Right cardiac atrium (tissue), 5 donors: ENCODE data around the gene KCNQ5. TPM values are rescaled to one million over a fixed set of nuclear protein-coding genes. Genes with fewer than 3 reads are reported as not detected.
"Not testable (repeated sequence)": the region's sequence is repeated elsewhere in the genome, so short reads cannot be mapped to it uniquely, and the experiment has no call there.

ENCODE experiments used
- ATAC-seq, 2 donors: fragments of 200-7000 bp; cut with Tn5 transposase; one replicate each; pipeline versions ENCODE4 v1.8.0 to v1.9.1; 2020; ENCODE audit warnings: moderate library complexity in 2 of 2, mild to moderate bottlenecking in 1 of 2
- DNase-seq, 3 donors: peaks; one replicate each; pipeline ENCODE4 v3.0.0-alpha.2; 2020
- H3K27ac ChIP-seq: one replicate; pipeline ENCODE4 v1.5.1; 2013; ENCODE audit warnings: mild to moderate bottlenecking, low read length, control low read depth, moderate library complexity
- H3K27me3 ChIP-seq: one replicate; pipeline ENCODE4 v1.6.1; 2013; ENCODE audit not compliant: control insufficient read depth, insufficient read depth
- H3K4me1 ChIP-seq: one replicate; pipeline ENCODE4 v1.6.1; 2013; ENCODE audit warnings: low read length; ENCODE audit not compliant: control insufficient read depth, insufficient read depth
- H3K4me3 ChIP-seq: one replicate; pipeline ENCODE4 v1.5.1; 2013; ENCODE audit warnings: low read length, control low read depth
- H3K9me3 ChIP-seq: one replicate; pipeline ENCODE4 v1.6.1; 2013; ENCODE audit warnings: low read length; ENCODE audit not compliant: control insufficient read depth
- WGBS: extraction: QIAGEN DNeasy Blood & Tissue Kit; methylation state at CpG from one replicate; pipeline ENCODE4 v1.1.7; 2013; 5-methylcytosine and 5-hydroxymethylcytosine counted together
- intact Hi-C, 4 donors: fragments of 100-400 bp; cut with DNase I; formaldehyde crosslinking; loops; one replicate each; pipeline versions ENCODE4 v1.11.0 to v1.14.0; 2022 to 2023
- microRNA-seq, 2 donors: library from miRNA; unstranded; fragments of <30 nt; microRNA quantifications; one replicate each; pipeline ENCODE4 v1.2.0, GENCODE V29; 2020 to 2021
- polyA plus RNA-seq: library from polyadenylated mRNA; stranded (reverse); fragments of 200-250 nt; gene quantifications from one replicate; pipeline ENCODE4 v1.2.3, GENCODE V29; 2013
- total RNA-seq, 4 donors: library from RNA; stranded (reverse); fragmentation: NEBNext Ultra II Directional; extraction: Animal tissue kit (Norgen Biotek cat#: 25700); gene quantifications; one replicate each; pipeline ENCODE4 v1.2.1, GENCODE V29; 2021
- donor health status: healthy with polysubstance abuse.
- donor health status: DM: no; HTN: yes; CAD: no.
- donor health status: DM: no; HTN: no; CAD: no.
- donor health status: DM: no; HTN: yes; CAD: no; lungs with severe emphysema.
- donor health status: DM: yes; HTN: yes; CAD: no.

Gene KCNQ5
- total and polyA plus RNA-seq, 5 donors: 0.20 to 0.68 (median 0.36) TPM; not detected in 1

DNA sequence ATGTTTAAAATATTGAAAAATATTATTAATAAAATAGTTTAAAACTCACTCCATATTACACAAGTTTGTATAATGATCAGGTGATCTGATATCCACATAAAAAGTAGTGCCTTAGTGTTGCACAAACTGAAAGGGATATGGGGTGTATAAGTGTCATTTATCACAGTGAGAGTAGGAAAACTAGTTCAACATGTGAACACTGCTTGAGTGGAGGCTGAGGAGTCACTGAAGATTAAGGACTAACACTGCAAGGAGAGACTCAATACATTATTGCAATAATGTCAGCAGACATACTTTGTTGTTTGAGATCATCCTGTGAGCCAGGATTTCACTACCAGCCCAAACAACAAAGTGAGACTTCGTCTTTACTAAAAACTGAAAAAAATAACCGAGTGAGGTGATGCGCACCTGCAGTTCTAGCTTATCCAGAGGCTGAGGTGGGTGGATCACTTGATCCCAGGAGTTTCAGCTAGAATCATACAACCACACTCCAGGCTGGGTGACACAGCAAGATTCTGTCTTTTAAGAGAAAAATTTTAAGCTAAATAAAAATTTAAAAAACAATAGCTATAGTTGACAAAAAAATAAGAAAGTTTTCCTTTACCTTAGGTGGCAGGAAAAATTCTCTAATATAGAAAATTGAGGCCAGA, 605.9 kb downstream of the KCNQ5 start:
- ATAC-seq (no peak), DNase-seq (no peak)
- Histone ChIP-seq H3K4me1 (no peaks in the 10 kb centered on the region), H3K27me3 (no peaks in the 10 kb centered on the region), H3K27ac (no peak overlapping the region), H3K4me3 (no peak overlapping the region), H3K9me3 (no peaks in the 10 kb centered on the region)
- intact Hi-C loops: no loop called here
- WGBS: 94% methylated on average over 3 of the region's 3 CpGs

DNA sequence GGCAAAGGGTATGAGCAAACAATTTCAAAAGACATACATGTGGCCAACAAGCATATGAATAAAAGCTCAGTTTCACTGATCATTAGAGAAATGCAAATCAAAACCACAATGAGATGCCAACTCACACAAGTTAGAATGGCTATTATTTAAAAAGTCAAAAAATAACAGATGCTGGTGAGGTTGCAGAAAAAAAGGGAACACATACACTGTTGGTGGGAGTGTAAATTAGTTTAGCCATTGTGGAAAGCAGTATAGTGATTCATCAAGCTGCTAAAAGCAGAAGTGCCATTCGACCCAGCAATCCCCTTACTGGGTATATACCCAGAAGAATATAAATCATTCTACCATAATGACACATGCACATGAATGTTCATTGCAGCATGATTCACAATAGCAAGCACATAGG, 610.1 kb downstream of the KCNQ5 start:
- H3K27me3 ChIP-seq: no peaks in the 10 kb centered on the region
- intact Hi-C loops: no loop called here
- WGBS: 63% methylated on average over 1 of the region's 1 CpG
- no peak overlapping the region for H3K27ac ChIP-seq
- no peak overlapping the region for H3K4me3 ChIP-seq
- DNase-seq: no peak
- H3K9me3 ChIP-seq: no peaks in the 10 kb centered on the region
- no peak for ATAC-seq
- H3K4me1 ChIP-seq: no peaks in the 10 kb centered on the region

DNA sequence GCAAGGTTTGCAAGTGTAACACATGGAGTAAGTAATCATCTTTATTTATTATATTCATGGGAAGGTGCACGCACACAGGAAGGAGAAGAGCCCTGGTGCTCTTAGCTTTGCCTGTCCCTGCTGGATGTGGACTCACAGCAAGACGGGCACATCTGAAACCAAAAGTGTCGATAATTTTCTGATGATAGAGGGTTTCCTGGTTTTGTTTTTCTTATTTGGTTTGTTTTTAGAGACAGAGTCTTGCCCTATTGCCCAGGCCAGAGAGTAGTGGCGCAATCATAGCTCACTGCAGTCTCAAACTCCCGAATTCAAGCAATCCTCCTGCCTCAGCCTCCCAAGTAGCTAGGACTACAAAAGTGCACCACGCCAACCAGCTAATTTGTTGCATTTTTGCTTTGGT, 611.2 kb downstream of the KCNQ5 start:
- intact Hi-C loops: no loop called here
- Histone ChIP-seq H3K4me1 (no peaks in the 10 kb centered on the region), H3K9me3 (no peaks in the 10 kb centered on the region), H3K27ac (no peak overlapping the region), H3K4me3 (no peak overlapping the region), H3K27me3 (no peaks in the 10 kb centered on the region)
- 86% methylated on average over 6 of the region's 6 CpGs for WGBS
- ATAC-seq (no peak), DNase-seq (no peak)

DNA sequence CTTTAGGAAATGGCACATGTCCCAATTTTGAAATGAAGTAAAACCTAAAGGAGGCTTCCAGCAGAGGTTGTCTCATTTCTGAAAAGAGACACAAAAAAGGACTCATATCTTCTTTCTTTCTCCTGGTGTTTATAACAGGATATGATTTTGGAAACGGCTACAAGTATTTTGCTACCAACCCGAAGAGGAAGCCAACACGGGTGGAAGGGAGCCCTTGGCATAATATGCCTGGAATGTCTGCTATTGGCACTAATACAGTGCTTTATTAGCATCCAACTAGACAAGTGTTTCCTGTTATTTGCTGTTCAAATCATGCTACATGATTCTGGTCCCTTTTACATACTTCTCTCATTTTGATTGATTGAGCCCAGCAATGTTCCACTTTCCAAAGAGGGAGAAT, 612.1 kb downstream of the KCNQ5 start:
- H3K4me3 ChIP-seq, DNase-seq, intact Hi-C loops, H3K4me1 ChIP-seq, H3K27ac ChIP-seq, H3K27me3 ChIP-seq, ATAC-seq, H3K9me3 ChIP-seq: not testable (repeated sequence)
- WGBS: 26% methylated on average over 3 of the region's 3 CpGs

DNA sequence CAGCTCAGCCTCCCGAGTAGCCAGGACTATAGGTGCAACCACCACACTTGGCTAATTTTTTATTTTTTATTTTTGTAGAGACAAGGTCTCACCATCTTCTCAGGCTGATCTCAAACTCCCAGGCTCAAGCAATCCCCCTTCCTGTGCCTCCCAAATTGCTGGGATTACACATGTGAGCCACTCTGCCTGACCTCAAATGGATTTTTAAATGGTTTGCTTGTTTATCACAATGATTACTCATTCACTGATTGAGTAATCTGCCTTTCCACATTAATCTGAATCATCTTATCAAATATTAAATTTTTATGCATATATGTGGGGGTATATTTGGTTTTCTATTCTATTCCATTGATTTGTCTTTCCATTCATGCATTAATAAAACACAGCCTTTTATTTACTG, 612.9 kb downstream of the KCNQ5 start:
- DNase-seq: no peak
- no peak overlapping the region for H3K4me3 ChIP-seq
- intact Hi-C loops: no loop called here
- no peak for ATAC-seq
- no peak overlapping the region for H3K27ac ChIP-seq
- no peaks in the 10 kb centered on the region for H3K27me3 ChIP-seq
- 84% methylated on average over 1 of the region's 1 CpG for WGBS
- no peaks in the 10 kb centered on the region for H3K4me1 ChIP-seq
- H3K9me3 ChIP-seq: no peaks in the 10 kb centered on the region

DNA sequence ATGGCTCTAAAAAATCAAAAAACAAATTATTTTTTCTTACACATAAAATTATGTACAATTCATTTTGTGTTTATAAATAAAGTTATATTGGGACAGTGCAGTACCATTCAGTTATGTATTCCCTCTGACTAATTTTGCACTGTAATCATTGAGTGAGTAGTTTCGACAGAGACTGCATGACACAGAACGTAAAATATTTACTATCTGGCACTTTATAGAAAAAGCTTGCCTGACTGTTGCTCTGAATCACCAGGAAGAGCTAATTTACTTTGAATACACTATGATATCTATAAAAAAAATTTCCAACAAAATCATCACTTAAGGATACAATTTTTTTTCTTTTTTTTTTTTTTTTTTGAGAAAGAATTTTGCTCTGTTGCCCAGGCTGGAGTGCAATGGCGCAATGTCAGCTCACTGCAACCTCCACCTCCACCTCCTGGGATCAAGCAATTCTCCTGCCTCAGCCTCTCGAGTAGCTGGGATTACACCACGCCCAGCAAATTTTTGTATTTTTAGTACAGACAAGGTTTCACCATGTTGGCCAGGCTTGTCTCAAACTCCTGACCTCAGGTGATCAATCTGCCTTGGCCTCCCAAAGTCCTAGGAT, 614.4 kb downstream of the KCNQ5 start:
- Histone ChIP-seq H3K4me3 (no peak overlapping the region), H3K27ac (no peak overlapping the region), H3K27me3 (no peaks in the 10 kb centered on the region), H3K9me3 (no peaks in the 10 kb centered on the region), H3K4me1 (no peaks in the 10 kb centered on the region)
- intact Hi-C loops: no loop called here
- no peak for DNase-seq
- no peak for ATAC-seq
- 87% methylated on average over 5 of the region's 5 CpGs for WGBS

DNA sequence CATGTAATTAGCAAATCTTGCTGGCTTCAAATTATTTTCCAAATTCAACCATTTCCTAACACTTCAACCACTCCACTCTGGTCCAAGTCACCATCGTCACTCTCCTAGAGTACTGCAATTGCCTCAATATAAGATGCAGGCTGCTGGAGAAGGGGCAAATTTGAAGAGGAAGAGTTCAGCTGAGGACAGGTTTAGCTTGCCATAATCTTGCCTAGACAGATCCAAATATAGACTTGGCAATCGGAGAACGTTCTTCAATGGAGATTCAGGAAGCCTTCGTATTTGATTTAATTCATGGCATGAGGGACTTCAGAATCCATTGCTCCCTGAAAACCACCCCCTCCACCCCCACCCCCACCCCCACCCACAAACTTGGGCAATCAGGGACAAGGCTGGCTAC, 618.9 kb downstream of the KCNQ5 start:
- ATAC-seq (no peak), DNase-seq (no peak)
- Histone ChIP-seq H3K4me3 (no peak overlapping the region), H3K27me3 (no peaks in the 10 kb centered on the region), H3K9me3 (no peaks in the 10 kb centered on the region), H3K27ac (no peak overlapping the region), H3K4me1 (no peaks in the 10 kb centered on the region)
- 46% methylated on average over 4 of the region's 4 CpGs for WGBS
- intact Hi-C loops: no loop called here

DNA sequence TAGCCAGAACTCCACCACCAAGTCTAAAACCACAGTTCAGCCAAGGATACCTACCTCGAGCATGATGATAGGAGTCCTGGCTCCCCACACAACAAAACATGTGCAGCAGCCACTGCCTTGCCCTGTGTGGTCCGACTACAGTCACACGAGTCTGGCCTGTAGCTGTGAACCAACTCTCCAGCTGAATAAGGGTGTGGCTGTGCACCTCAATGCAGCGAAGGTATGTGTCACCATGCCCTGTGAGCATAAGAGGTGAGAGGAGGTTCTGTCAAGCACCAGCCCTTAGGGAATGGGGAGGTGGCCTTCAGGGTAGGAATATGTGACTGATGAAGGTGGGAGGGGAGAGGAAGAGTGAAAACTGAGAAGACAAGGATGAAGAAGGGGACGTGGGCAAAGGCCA, 620.1 kb downstream of the KCNQ5 start:
- 83% methylated on average over 5 of the region's 5 CpGs for WGBS
- Histone ChIP-seq H3K27ac (no peak overlapping the region), H3K9me3 (no peaks in the 10 kb centered on the region), H3K27me3 (no peaks in the 10 kb centered on the region), H3K4me1 (no peaks in the 10 kb centered on the region), H3K4me3 (no peak overlapping the region)
- DNase-seq (no peak), ATAC-seq (no peak)
- intact Hi-C loops: no loop called here

Small RNA genes within 50 kb of the gene (microRNA-seq; reads per million reads assigned to microRNA genes)
- 0 reads per million in 2 donors for gene MIR4282
